GM21786 (cell line): ENCODE measurements around the gene FANCD2.
A peak's percentile ranks its signal among the peaks of the same experiment; 100 is the strongest.
"Not testable (repeated sequence)": the region's sequence is repeated elsewhere in the genome, so short reads cannot be mapped to it uniquely, and the experiment has no call there.

Experiments
- ATAC-seq: cut with Tn5 transposase; IDR thresholded peaks from one replicate; pipeline ENCODE4 v1.9.1; 2021; ENCODE audit not compliant: unreplicated experiment

Gene FANCD2

GRCh38 chr3:10099041-10099440 lies 72.8 kb downstream of the FANCD2 start:
- ATAC-seq = no peak

DNA sequence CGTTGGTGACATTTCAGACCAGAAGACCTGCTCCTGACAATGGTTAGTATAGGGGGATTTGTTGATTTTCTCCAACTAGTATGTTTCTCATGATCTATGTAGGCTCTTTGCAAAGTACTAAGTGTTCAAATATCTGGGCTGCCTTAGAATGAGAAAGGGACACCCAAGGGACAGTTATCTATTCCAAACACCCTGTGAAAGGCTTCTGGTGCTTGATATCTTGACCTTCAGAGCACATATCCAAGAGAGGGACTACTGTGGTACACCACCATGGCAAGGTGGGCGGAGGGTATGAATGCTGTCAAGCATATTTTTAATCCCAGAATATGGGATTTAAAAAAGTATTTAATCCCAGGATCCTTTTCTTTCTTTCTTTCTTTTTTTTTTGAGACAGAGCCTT lies 80.7 kb downstream of the FANCD2 start:
- no peak for ATAC-seq

- no peak for ATAC-seq
Measured at GRCh38 chr3:10108091-10108490, 81.9 kb downstream of the FANCD2 start, which contains the start of gene FANCD2OS. Gene FANCD2OS (minus strand): TSS chr3:10108255. CDS start chr3:10104774, 3,481 bp downstream.

- ATAC-seq = peak; percentile 99
Measured at GRCh38 chr3:10115326-10116137, 89.3 kb downstream of the FANCD2 start, which contains the start of gene BRK1. Gene BRK1 (plus strand): TSS chr3:10115675. CDS start chr3:10115702, 27 bp downstream.

DNA sequence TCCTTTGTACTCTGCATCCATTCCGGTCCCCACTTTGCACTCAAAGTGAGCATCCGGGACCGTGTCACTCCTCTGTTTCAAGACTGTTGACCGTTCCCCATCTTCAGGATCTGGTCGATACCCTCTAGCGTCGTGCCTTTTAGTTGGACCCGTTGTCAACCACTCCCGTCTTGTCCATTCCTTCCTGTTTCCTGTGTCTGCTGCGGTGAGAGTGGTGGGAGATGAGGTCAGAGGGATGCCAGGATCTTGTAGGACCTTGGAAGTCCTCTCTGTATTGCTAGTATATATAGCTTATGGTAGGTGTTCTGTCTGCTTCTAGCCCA lies 89.9 kb downstream of the FANCD2 start:
- peak; percentile 18 for ATAC-seq

DNA sequence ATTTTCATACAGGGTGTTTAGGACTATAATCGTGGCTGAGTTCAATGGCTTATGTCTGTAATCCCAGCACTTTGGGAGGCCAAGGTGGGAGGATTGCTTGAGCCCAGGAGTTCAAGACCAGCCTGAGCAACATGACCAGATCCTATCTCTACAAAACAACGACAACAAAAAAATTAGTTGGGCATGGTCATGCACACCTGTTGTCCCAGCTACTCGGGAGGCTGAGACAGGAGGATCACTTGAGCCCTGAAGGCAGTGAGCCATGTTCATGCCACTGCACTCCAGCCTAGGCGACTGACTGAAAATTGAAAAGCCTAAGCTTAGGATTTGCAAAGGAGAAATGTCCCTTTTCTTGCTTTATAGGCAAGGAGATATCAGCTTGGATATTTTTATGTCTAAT lies 90.7 kb downstream of the FANCD2 start:
- ATAC-seq = no peak

DNA sequence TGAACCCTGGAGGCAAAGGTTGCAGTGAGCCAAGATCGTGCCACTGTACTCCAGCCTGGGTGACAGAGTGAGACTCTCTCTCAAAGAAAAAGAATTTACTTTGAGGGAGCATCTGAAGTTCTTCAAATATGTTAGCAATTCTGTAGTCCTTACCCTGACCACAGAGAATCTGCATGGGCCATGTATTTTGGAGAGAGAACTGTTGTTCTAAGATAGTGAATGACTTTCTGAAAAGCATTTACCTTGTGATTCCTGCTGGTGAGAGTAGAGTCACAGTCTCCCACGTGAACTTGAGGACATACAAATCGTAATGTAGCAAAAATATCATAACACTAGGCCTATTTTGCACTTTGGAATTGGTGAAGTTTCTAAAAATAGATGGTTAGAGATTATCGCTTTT lies 93.1 kb downstream of the FANCD2 start:
- no peak for ATAC-seq

- no peak for ATAC-seq
Measured at GRCh38 chr3:10121064-10121463, 94.8 kb downstream of the FANCD2 start.

GRCh38 chr3:10122724-10123123 lies 96.5 kb downstream of the FANCD2 start:
- ATAC-seq = no peak

DNA sequence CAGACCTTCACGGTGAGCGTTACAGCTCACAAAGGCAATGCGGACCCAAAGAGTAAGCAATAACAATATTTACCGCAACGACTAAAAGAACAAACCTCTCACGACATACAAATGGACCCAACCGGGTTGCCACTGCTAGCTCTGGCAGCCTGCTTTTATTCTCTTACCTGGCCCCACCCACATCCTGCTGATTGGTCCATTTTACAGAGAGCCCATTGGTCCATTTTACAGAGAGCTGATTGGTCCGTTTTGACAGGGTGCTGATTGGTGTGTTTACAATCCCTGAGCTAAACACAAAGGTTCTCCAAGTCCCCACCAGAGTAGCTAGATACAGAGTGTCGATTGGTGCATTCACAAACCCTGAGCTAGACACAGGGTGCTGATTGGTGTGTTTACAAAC lies 109.6 kb downstream of the FANCD2 start:
- ATAC-seq = not testable (repeated sequence)

DNA sequence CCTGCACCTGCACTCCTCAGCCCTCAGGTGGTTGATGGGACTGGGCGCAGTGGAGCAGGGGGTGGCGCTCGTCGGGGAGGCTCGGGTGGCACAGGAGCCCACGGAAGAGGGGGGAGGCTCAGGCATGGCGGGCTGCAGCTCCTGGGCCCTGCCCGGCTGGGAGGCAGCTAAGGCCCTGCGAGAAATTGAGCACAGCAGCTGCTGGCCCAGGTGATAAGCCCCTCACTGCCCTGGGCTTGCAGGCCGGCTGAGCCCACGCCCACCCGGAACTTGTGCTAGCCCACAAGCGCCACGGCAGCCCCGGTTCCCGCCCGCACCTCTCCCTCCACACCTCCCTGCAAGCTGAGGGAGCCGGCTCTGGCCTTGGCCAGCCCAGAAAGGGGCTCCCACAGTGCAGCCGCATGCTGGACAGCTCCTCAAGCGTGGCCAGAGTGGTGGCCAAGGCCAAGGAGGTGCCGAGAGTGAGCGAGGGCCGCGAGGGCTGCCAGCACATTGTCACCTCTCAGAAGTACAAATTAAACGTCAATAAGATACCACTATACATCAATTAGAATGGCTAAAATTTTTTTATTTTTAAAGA lies 110.3 kb downstream of the FANCD2 start:
- ATAC-seq = no peak

GRCh38 chr3:10137178-10137577 lies 110.9 kb downstream of the FANCD2 start:
- no peak for ATAC-seq

- no peak for ATAC-seq
Measured at GRCh38 chr3:10140996-10141546, 114.8 kb downstream of the FANCD2 start.

DNA sequence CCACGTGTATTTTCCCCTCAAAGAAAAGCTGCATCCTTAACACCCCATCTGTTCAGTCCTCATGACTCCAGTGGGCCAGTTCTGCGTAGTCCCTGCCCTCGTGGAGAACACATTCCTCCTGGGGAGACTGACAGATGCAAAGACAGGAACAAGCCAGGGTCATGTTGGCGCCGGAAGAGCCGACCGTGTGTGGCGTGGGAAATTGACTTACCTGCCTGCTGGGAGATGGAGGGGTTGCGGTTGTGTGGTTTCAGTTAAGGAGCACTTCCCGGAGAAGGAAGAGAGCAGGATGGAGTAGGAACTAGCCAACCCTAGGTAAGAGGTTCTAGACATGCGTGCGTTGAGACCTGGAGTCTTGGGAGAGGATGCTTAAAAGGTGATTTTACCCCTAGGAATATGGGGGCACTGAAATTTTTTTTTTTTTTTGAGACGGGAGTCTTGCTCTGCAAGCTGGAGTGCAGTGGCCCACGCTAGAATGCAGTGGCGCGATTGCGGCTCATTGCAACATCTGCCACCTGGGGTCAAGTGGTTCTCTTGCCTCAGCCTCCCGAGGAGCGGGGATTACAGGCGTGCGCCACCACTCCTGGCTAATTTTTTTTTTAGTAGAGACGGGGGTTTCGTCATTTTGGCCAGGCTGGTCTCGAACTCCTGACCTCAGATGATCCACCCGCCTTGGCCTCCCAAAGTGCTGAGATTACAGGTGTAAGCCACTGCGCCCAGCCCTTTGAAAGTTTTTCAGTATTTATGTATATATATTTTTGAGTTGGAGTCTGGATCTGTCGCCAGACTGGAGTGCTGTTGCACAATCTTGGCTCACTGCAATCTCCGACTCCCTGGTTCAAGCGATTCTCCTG lies 116.7 kb downstream of the FANCD2 start:
- no peak for ATAC-seq

- no peak for ATAC-seq
Measured at GRCh38 chr3:10145685-10146084, 119.4 kb downstream of the FANCD2 start.

GRCh38 chr3:10149226-10149625 lies 123.0 kb downstream of the FANCD2 start:
- no peak for ATAC-seq

- no peak for ATAC-seq
Measured at GRCh38 chr3:10150987-10151386, 124.8 kb downstream of the FANCD2 start.
